CD4-positive, alpha-beta T cell treated with Interferon gamma for 1 hour (primary cell): Measurements from ENCODE around the gene P4HA2.

ENCODE experiments used
- DNase-seq: peaks from one replicate; pipeline ENCODE4 v3.0.0-alpha.2; 2020

Gene P4HA2

GRCh38 chr5:132264546-132265335, 37.1 kb upstream of the P4HA2 start:
- DNase-seq: no peak

GRCh38 chr5:132263548-132264261, 36.1 kb upstream of the P4HA2 start:
- no peak for DNase-seq

- no peak for DNase-seq
These were observed 35.4 kb upstream of the P4HA2 start for GRCh38 chr5:132262882-132263547.

GRCh38 chr5:132261881-132262845, 34.5 kb upstream of the P4HA2 start:
- no peak for DNase-seq

- no peak for DNase-seq
These were observed 33.3 kb upstream of the P4HA2 start for GRCh38 chr5:132260714-132261551.

- DNase-seq: no peak
These were observed 32.4 kb upstream of the P4HA2 start for GRCh38 chr5:132260051-132260450.

GRCh38 chr5:132259069-132259851, 31.6 kb upstream of the P4HA2 start:
- DNase-seq: no peak

GRCh38 chr5:132258102-132259068, 30.7 kb upstream of the P4HA2 start:
- no peak for DNase-seq

GRCh38 chr5:132257131-132258101, 29.8 kb upstream of the P4HA2 start, which contains the start of gene PDLIM4:
Gene PDLIM4 (plus strand): TSS chr5:132257696. CDS start chr5:132257735, 39 bp downstream.
- no peak for DNase-seq

- DNase-seq: no peak
These were observed 29.1 kb upstream of the P4HA2 start for GRCh38 chr5:132256783-132257130.

- DNase-seq: no peak
These were observed 28.6 kb upstream of the P4HA2 start for GRCh38 chr5:132256086-132256782.

- no peak for DNase-seq
These were observed 26.8 kb upstream of the P4HA2 start for GRCh38 chr5:132254321-132254977.

- no peak for DNase-seq
These were observed 26.0 kb upstream of the P4HA2 start for GRCh38 chr5:132253452-132254320.

GRCh38 chr5:132253008-132253441, 25.4 kb upstream of the P4HA2 start:
- DNase-seq: no peak

GRCh38 chr5:132251220-132251725, 23.6 kb upstream of the P4HA2 start:
- DNase-seq: no peak

GRCh38 chr5:132250547-132250946, 22.9 kb upstream of the P4HA2 start:
- no peak for DNase-seq
